GM12891 (cell line): ENCODE results near the gene HMGCS1.

ENCODE experiments used
- POLR2A ChIP-seq: IDR thresholded peaks from 2 replicates; pipeline ENCODE4 v1.6.1; 2011; ENCODE audit warnings: low read depth, low read length, control low read depth
- POLR2AphosphoS5 ChIP-seq: IDR thresholded peaks from 2 replicates; pipeline ENCODE4 v1.6.1; 2011; ENCODE audit warnings: low read depth, low read length, control low read depth
- SPI1 ChIP-seq: IDR thresholded peaks from 2 replicates; pipeline ENCODE4 v1.6.1; 2011; ENCODE audit warnings: low read depth, low read length, control low read depth
- TAF1 ChIP-seq: IDR thresholded peaks from 2 replicates; pipeline ENCODE4 v1.6.1; 2011; ENCODE audit warnings: low read depth, low read length, control low read depth

GRCh38 chr5:43357067-43357466 is 43.9 kb upstream of the HMGCS1 start:
- TF ChIP-seq POLR2A (no peak), SPI1 (no peak), TAF1 (no peak), POLR2AphosphoS5 (no peak)
